HG03520 (cell line): ENCODE results near the gene G6PC2.

Experiments
- ATAC-seq: cut with Tn5 transposase; IDR thresholded peaks from one replicate; pipeline ENCODE4 v1.9.1; 2021; ENCODE audit warnings: mild to moderate bottlenecking, moderate library complexity; ENCODE audit not compliant: unreplicated experiment

The G6PC2 gene

GRCh38 chr2:168944065-168944464 is 43.0 kb downstream of the G6PC2 start:
- no peak for ATAC-seq

GRCh38 chr2:168945508-168945907 is 44.4 kb downstream of the G6PC2 start:
- no peak for ATAC-seq

GRCh38 chr2:168948621-168949212 is 47.6 kb downstream of the G6PC2 start:
- no peak for ATAC-seq

- ATAC-seq, result no peak
Measured at GRCh38 chr2:168949324-168949723, 48.2 kb downstream of the G6PC2 start.

GRCh38 chr2:168951871-168952270 is 50.8 kb downstream of the G6PC2 start:
- no peak for ATAC-seq

- no peak for ATAC-seq
Measured at GRCh38 chr2:168952424-168952823, 51.3 kb downstream of the G6PC2 start.

GRCh38 chr2:168954256-168954655 is 53.2 kb downstream of the G6PC2 start:
- no peak for ATAC-seq

GRCh38 chr2:168955321-168955720 is 54.2 kb downstream of the G6PC2 start:
- ATAC-seq, result no peak

GRCh38 chr2:168956392-168956791 is 55.3 kb downstream of the G6PC2 start:
- no peak for ATAC-seq
